ENCODE data around the gene DCAF8L1. TPM values are rescaled to one million over a fixed set of nuclear protein-coding genes. Genes with fewer than 3 reads are reported as not detected.
"Not testable (repeated sequence)": the region's sequence is repeated elsewhere in the genome, so short reads cannot be mapped to it uniquely, and the experiment has no call there.

DCAF8L1 gene
- total and polyA plus RNA-seq, 5 experiments from 2014 or later: not detected

GRCh38 chrX:27966955-27967354 lies 14.3 kb downstream of the DCAF8L1 start:
- H3K9me3 Mint-ChIP-seq: peaks cover 0 to 27% (median 4%) of the 10 kb centered on the region in 9 donors

GRCh38 chrX:27966492-27966891 lies 14.8 kb downstream of the DCAF8L1 start:
- POLR2A ChIA-PET: no interaction called here
- Mint-ChIP-seq H3K36me3 (peaks cover 0 to 5% (median 0%) of the 10 kb centered on the region in 3 donors), H3K4me1 (no peaks in the 10 kb centered on the region), H3K4me3 (no peak overlapping the region), H3K27ac (no peak overlapping the region), H3K9me3 (peaks cover 0 to 31% (median 4%) of the 10 kb centered on the region in 9 donors), H3K27me3 (no peaks in the 10 kb centered on the region)
- ATAC-seq (no peak), DNase-seq (no peak)

More at GRCh38 chrX:27966955-27967354, 14.3 kb downstream of the DCAF8L1 start:
- Mint-ChIP-seq H3K36me3 (peaks cover 0 to 5% (median 0%) of the 10 kb centered on the region in 3 donors), H3K27ac (no peak overlapping the region), H3K4me1 (no peaks in the 10 kb centered on the region), H3K4me3 (no peak overlapping the region), H3K27me3 (no peaks in the 10 kb centered on the region)
- POLR2A ChIA-PET: no interaction called here
- ATAC-seq: no peak
- no peak for DNase-seq

- H3K27ac Mint-ChIP-seq, ATAC-seq, DNase-seq, H3K27me3 Mint-ChIP-seq, H3K4me1 Mint-ChIP-seq, H3K4me3 Mint-ChIP-seq, POLR2A ChIA-PET: not testable (repeated sequence)
- peaks cover 0 to 13% (median 0%) of the 10 kb centered on the region in 3 donors for H3K36me3 Mint-ChIP-seq
- peaks cover 0 to 41% (median 3%) of the 10 kb centered on the region in 9 donors for H3K9me3 Mint-ChIP-seq
These were observed 15.9 kb downstream of the DCAF8L1 start for GRCh38 chrX:27965348-27965747.

GRCh38 chrX:27964432-27964831 lies 16.8 kb downstream of the DCAF8L1 start:
- H3K27me3 Mint-ChIP-seq: no peaks in the 10 kb centered on the region
- peaks cover 0 to 13% (median 0%) of the 10 kb centered on the region in 3 donors for H3K36me3 Mint-ChIP-seq
- no peak for ATAC-seq
- H3K27ac Mint-ChIP-seq: no peak overlapping the region
- DNase-seq: no peak
- H3K9me3 Mint-ChIP-seq: peaks cover 0 to 49% (median 3%) of the 10 kb centered on the region in 9 donors
- no peak overlapping the region for H3K4me3 Mint-ChIP-seq
- H3K4me1 Mint-ChIP-seq: no peaks in the 10 kb centered on the region
- POLR2A ChIA-PET: no interaction called here

- H3K4me1 Mint-ChIP-seq, DNase-seq, H3K4me3 Mint-ChIP-seq, H3K27me3 Mint-ChIP-seq, ATAC-seq, H3K27ac Mint-ChIP-seq, POLR2A ChIA-PET: not testable (repeated sequence)
- H3K36me3 Mint-ChIP-seq: peaks cover 0 to 16% (median 0%) of the 10 kb centered on the region in 3 donors
- H3K9me3 Mint-ChIP-seq: peaks cover 0 to 68% (median 3%) of the 10 kb centered on the region in 9 donors
These were observed 20.8 kb downstream of the DCAF8L1 start for GRCh38 chrX:27960410-27960809.

GRCh38 chrX:27953171-27953570 lies 28.1 kb downstream of the DCAF8L1 start:
- DNase-seq (no peak), ATAC-seq (no peak)
- POLR2A ChIA-PET: no interaction called here
- H3K4me3 Mint-ChIP-seq: no peak overlapping the region
- H3K36me3 Mint-ChIP-seq: peaks cover 0 to 12% (median 0%) of the 10 kb centered on the region in 3 donors
- no peaks in the 10 kb centered on the region for H3K27me3 Mint-ChIP-seq
- H3K27ac Mint-ChIP-seq: no peak overlapping the region
- no peaks in the 10 kb centered on the region for H3K4me1 Mint-ChIP-seq
- H3K9me3 Mint-ChIP-seq: peaks cover 0 to 31% (median 5%) of the 10 kb centered on the region in 9 donors

GRCh38 chrX:27933361-27933760 lies 47.9 kb downstream of the DCAF8L1 start:
- no peak overlapping the region for H3K4me3 Mint-ChIP-seq
- no peak overlapping the region for H3K27ac Mint-ChIP-seq
- H3K27me3 Mint-ChIP-seq: no peaks in the 10 kb centered on the region
- peaks cover 0 to 5% (median 0%) of the 10 kb centered on the region in 3 donors for H3K36me3 Mint-ChIP-seq
- DNase-seq (no peak), ATAC-seq (no peak)
- POLR2A ChIA-PET: no interaction called here
- peaks cover 0 to 7% (median 0%) of the 10 kb centered on the region in 9 donors for H3K9me3 Mint-ChIP-seq
- no peaks in the 10 kb centered on the region for H3K4me1 Mint-ChIP-seq

Other genes starting within 250 kb of the DCAF8L1 start
- gene MAGEB10, start 173.5 kb downstream of the DCAF8L1 start, total RNA-seq: not detected
- gene MAGEB10, start 173.5 kb downstream of the DCAF8L1 start, polyA plus RNA-seq: not detected

Data from naive thymus-derived CD8-positive, alpha-beta T cell (primary cell).